Fibroblast of the conjunctiva (primary cell): ENCODE measurements around the gene NEAT1.

Experiments
- DNase-seq: peaks from one replicate; pipeline ENCODE4 v3.0.0-alpha.2; 2010; ENCODE audit warnings: low read depth

NEAT1 gene

GRCh38 chr11:65423516-65424204, 1.1 kb downstream of the NEAT1 start:
- DNase-seq, result no peak

- DNase-seq, result no peak
These were observed 1.9 kb downstream of the NEAT1 start for GRCh38 chr11:65424205-65425104.

GRCh38 chr11:65425105-65425970, 2.7 kb downstream of the NEAT1 start:
- DNase-seq, result no peak

GRCh38 chr11:65425971-65426838, 3.6 kb downstream of the NEAT1 start:
- no peak for DNase-seq

- no peak for DNase-seq
These were observed 4.5 kb downstream of the NEAT1 start for GRCh38 chr11:65426839-65427690.

GRCh38 chr11:65427691-65428577, 5.3 kb downstream of the NEAT1 start:
- DNase-seq, result no peak

- no peak for DNase-seq
These were observed 6.0 kb downstream of the NEAT1 start for GRCh38 chr11:65428578-65429067.

GRCh38 chr11:65429068-65429681, 6.6 kb downstream of the NEAT1 start:
- no peak for DNase-seq

GRCh38 chr11:65429724-65430405, 7.3 kb downstream of the NEAT1 start:
- no peak for DNase-seq

- DNase-seq, result no peak
These were observed 8.0 kb downstream of the NEAT1 start for GRCh38 chr11:65430406-65431217.

GRCh38 chr11:65431451-65432099, 9.0 kb downstream of the NEAT1 start:
- no peak for DNase-seq

GRCh38 chr11:65432100-65432650, 9.6 kb downstream of the NEAT1 start:
- DNase-seq, result no peak

- DNase-seq, result no peak
These were observed 10.3 kb downstream of the NEAT1 start for GRCh38 chr11:65432686-65433582.

GRCh38 chr11:65433657-65434056, 11.1 kb downstream of the NEAT1 start:
- DNase-seq, result no peak

GRCh38 chr11:65434057-65434666, 11.6 kb downstream of the NEAT1 start:
- no peak for DNase-seq
